Adrenal gland (tissue), 5 donors: ENCODE measurements around the gene PRKG1.

Experiments
- POLR2A ChIP-seq, 2 donors: fragments of 450-650 bp; IDR thresholded peaks; one replicate each; pipeline ENCODE4 v1.6.1; 2017; ENCODE audit warnings: antibody characterized with exemption in 2 of 2, mild to moderate bottlenecking in 2 of 2, moderate library complexity in 1 of 2
- TF ChIP-seq, protein P1 (sequence below), 6 experiments: fragments of 450-650 bp in 4 of 6; fragments of 200-600 bp in 2 of 6; sonication (generic) in 1 of 6; IDR thresholded peaks; 1 replicate in 5 of 6; 2 replicates in 1 of 6; pipeline versions ENCODE4 v1.5.1 to v1.8.0; 2016 to 2021; ENCODE audit warnings: antibody characterized with exemption in 6 of 6, mild to moderate bottlenecking in 2 of 6, moderate library complexity in 1 of 6
- donor health status: DM: no; HTN: no; CAD: no.

DNA sequence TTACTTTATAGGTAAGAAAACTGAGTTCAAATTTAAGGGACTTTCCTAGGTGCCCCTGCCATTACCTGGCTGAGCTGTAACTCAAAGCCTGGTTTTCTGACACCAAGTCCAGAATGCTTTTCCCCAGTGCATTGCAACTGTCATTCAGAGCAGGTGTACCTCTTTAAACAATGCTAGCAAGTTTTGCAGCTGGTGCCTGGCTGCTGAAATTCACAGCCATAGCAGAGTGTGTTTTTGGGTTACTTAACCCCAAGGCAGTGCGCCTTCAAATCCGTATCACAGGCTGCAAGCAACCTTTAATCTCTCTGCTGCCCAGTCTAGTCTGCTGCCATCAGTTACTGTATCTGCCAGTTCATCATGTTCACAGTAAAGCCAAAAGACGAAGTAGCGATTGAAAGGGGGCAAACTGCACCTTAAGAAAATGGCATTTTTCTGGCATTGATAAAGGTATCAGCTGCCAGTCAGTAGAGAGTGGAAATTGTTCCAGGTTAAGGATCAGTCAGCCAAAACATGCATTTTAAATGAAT is 359.7 kb downstream of the PRKG1 start:
- TF ChIP-seq, protein P1, sequence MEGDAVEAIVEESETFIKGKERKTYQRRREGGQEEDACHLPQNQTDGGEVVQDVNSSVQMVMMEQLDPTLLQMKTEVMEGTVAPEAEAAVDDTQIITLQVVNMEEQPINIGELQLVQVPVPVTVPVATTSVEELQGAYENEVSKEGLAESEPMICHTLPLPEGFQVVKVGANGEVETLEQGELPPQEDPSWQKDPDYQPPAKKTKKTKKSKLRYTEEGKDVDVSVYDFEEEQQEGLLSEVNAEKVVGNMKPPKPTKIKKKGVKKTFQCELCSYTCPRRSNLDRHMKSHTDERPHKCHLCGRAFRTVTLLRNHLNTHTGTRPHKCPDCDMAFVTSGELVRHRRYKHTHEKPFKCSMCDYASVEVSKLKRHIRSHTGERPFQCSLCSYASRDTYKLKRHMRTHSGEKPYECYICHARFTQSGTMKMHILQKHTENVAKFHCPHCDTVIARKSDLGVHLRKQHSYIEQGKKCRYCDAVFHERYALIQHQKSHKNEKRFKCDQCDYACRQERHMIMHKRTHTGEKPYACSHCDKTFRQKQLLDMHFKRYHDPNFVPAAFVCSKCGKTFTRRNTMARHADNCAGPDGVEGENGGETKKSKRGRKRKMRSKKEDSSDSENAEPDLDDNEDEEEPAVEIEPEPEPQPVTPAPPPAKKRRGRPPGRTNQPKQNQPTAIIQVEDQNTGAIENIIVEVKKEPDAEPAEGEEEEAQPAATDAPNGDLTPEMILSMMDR (IDR thresholded peaks at IDR 0.05): no peak
- no peak for TF ChIP-seq POLR2A (IDR thresholded peaks at IDR 0.05)
